D721Med (cell line): ENCODE results near the gene NRGN.

Experiments used
- DNase-seq: peaks from one replicate; pipeline ENCODE4 v3.0.0; 2011; ENCODE audit warnings: low spot score; ENCODE audit not compliant: insufficient read length
- FAIRE-seq: peaks from 2 replicates; lab custom pipeline; 2011; peaks lifted over from hg19 to GRCh38; lab: Jason Lieb, UNC
- TF ChIP-seq, protein P1 (sequence below): IDR thresholded peaks from 2 replicates; pipeline ENCODE4 v1.5.1; 2012; ENCODE audit warnings: mild to moderate bottlenecking, control low read depth; ENCODE audit not compliant: insufficient read depth; ENCODE audit errors: missing control alignments

NRGN gene

DNA sequence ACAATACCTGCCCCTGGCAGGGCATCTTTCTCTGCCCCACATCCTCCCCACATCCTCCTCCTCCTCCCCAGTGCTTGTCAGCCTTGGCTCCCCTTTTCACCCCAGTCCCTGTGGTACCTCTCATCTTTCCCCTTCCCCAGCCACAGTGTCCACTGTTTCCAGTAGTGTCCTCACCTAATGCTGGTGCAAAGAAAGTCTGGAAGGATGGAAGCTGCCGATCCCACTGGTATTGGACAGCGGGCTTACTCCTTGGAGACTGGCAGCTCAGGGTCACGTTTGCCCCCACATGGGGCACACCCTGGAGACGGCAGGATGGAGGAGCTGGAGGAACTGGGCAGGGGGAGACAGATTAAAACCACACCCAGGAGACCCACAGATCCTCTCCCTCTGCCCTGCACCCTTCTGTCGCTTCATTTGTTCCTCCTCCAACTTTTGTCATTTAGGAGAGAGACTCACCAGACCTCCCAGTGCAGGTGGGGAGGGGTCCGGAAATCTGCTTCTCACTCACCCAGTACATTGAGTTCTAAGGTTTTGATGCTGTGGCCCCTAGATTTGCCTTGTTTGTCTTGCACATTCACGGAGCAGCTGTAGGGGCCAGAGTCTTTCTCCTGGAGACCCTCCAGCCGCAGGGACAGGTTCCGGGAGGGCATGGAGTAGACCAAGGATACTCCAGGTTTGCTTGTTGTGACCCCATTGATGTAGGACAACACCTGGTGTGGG, 16.5 kb downstream of the NRGN start:
- FAIRE-seq (no peak), DNase-seq (no peak)
- TF ChIP-seq, protein P1, sequence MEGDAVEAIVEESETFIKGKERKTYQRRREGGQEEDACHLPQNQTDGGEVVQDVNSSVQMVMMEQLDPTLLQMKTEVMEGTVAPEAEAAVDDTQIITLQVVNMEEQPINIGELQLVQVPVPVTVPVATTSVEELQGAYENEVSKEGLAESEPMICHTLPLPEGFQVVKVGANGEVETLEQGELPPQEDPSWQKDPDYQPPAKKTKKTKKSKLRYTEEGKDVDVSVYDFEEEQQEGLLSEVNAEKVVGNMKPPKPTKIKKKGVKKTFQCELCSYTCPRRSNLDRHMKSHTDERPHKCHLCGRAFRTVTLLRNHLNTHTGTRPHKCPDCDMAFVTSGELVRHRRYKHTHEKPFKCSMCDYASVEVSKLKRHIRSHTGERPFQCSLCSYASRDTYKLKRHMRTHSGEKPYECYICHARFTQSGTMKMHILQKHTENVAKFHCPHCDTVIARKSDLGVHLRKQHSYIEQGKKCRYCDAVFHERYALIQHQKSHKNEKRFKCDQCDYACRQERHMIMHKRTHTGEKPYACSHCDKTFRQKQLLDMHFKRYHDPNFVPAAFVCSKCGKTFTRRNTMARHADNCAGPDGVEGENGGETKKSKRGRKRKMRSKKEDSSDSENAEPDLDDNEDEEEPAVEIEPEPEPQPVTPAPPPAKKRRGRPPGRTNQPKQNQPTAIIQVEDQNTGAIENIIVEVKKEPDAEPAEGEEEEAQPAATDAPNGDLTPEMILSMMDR = no peak

DNA sequence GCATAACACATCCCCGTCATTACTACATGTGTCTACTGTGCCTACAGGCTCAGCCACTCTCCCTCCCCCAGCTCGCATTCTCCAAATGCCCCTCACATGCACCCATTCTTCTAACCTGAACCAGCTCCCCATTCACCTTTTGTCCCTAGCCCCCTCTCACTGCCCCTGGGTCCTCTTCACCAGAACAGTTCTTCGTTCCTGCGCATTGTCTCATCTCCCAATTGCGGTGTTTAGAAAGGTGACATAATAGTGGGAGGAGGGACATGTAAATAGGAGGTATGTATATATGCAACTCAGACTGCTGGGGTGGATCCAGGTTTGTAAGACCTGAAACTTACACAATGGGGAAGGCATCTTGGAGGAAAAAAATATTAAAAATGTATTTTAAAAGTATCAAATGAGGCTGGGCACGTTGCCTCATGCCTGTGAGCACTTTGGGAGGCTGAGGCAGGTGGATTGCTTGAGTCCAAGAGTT, 17.0 kb downstream of the NRGN start:
- DNase-seq = no peak
- no peak for FAIRE-seq
- TF ChIP-seq, protein P1 = no peak

DNA sequence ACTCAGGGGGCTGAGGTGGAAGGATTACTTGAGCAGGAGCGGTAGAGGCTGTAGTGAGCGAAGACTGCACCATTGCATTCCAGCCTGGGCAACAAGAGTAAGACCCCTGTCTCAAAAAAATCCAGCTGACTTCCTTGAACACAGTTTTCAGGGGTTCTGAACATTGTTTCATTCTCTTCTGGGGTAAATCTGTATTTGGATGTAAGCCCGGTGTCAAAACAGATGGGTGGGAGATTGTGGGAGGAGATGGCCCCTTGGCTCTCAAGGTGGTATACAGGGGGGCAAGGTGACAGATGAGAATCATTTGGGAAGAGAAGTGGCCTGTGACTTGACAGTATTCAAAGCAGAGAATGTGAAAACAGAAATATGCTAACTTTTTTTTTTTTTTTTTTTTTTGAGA, 17.6 kb downstream of the NRGN start:
- FAIRE-seq = no peak
- DNase-seq = no peak
- TF ChIP-seq, protein P1 = no peak

DNA sequence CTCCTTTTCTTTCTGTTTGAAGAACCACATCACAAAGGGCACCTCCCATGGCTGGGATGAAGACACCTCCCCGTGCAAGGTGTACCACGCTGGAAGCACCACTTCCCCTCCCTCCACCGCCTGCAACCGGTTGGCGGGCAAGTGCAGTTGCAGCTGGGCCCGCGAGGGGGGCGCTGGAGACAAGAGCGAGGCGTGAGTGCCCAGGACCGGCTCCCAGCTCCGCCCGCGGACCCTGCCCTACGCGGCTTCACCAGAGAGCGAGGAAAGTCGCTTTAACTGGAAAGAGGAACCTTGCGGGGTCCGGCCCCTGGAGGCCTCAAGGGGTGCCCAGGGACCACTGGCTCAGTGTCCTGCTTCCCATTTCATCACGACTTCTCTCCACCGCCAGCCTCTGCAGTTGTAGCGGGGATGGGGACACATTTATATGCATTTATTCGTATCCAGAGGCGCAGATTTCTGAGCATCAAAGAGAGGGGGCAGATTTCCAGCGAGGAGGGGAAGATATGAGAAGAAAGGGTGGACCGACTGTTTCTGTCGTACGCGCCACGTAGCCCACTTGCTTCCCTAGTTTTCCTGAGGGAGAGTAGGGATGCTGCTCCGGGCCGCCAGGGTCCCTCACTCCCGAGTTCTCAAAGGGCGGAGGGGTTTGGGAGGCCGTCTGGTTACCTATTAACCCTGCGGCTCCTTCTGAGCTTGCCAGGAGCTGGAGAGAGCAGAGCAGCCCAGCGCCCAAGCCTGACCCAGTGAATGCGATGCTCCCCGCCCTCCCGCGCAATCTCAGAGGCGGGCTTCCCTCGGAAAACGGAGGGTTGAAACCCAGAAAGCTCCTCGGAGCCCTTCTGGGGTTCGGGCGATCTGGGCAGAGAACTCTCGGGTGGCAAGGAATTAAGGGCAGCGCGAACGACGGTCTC, 18.9 kb downstream of the NRGN start:
- DNase-seq (no peak), FAIRE-seq (no peak)
- TF ChIP-seq, protein P1 = peak; percentile 58

DNA sequence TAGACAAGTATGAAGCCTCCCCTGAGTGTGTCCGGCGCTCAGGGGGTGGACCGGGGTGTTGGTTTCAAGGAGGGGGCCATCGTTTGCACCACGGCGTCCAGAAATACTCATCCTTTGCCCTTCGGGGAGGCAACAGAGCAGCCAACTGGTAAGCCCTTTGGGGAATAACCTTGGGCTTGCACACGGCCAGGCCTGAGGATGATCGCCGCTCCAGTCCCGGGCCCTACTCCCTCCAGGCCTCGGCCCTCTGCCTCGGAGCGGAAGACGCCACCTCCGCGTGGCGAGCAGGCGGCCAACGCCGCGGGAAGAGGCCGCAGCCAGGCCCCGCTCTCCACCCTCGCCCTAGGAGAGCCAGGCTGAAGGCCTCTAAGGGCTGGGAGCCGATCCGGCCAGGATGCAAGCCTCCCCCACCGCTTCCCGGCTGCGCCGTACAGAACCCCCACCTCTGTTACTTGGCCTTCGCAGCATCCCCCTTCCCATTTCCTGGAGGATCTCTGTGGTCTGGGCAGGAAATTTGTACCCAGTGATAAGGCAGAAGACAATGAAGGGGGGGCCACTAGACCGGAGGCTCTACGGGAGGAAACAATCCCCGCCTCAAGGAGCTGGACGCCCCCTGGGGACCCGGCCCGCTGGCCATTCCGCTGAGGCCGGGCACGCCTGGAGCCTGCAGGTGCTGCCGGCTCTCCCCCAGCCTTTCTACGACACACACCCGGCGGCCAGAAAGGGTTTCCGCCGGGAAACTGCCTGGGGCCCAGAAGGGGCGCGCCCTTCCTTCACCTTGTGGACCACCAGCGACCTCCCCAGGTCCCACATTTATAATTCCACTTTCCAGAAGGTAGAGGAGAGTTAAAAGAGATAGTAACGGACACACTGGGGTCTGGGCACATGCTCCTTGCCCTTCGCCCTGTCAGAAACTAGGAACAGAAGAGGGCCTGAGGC, 19.8 kb downstream of the NRGN start:
- DNase-seq (no peak), FAIRE-seq (no peak)
- TF ChIP-seq, protein P1 = no peak

DNA sequence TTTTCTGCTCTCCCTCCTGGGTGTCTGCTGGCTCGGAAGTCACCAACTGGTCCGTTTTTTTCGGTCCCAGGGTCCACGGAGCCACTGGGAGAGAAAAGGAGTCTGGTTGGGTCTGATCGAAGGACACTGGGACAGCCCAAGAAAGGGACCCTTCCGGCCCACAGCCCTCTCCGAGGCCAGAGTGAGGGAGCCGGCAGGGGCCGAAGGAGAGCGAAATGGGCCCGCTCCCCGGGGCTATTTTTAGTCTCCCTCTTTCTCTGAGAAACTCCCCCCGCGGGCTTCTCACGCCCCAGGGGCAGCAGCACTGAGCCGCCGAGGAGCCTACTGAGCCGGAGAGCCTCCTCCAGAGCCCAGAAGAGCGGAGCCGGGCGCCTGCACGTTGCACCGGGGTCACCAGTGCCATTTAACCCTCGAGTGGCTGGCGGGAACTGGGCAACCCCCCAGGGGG, 20.5 kb downstream of the NRGN start:
- TF ChIP-seq, protein P1 = no peak
- DNase-seq (no peak), FAIRE-seq (no peak)
